ENCODE results near the gene AMPD3.

The AMPD3 gene

GRCh38 chr11:10493041-10493663 is 38.1 kb downstream of the AMPD3 start:
- TF ChIP-seq CTCF (IDR thresholded peaks at IDR 0.05; ENCODE audit: low read depth, low read length): no peak
- no peak for DNase-seq
- Histone ChIP-seq H3K27ac (no peak overlapping the region), H3K4me3 (ENCODE audit: low read depth, low read length) (no peak overlapping the region), H3K9me3 (ENCODE audit: severe bottlenecking) (peaks cover 6% of the 10 kb centered on the region), H3K36me3 (peaks cover 84% of the 10 kb centered on the region), H3K27me3 (ENCODE audit: insufficient read depth, low read depth, severe bottlenecking) (no peaks in the 10 kb centered on the region)

GRCh38 chr11:10494636-10495463 is 39.8 kb downstream of the AMPD3 start:
- Histone ChIP-seq H3K4me3 (ENCODE audit: low read depth, low read length) (no peak overlapping the region), H3K36me3 (peaks cover 92% of the 10 kb centered on the region), H3K27me3 (ENCODE audit: insufficient read depth, low read depth, severe bottlenecking) (no peaks in the 10 kb centered on the region), H3K27ac (no peak overlapping the region), H3K9me3 (ENCODE audit: severe bottlenecking) (peaks cover 6% of the 10 kb centered on the region)
- no peak for TF ChIP-seq CTCF (IDR thresholded peaks at IDR 0.05; ENCODE audit: low read depth, low read length)
- no peak for DNase-seq

- peaks cover 92% of the 10 kb centered on the region for H3K36me3 ChIP-seq
- H3K27ac ChIP-seq: no peak overlapping the region
- no peaks in the 10 kb centered on the region for H3K27me3 ChIP-seq (ENCODE audit: insufficient read depth, low read depth, severe bottlenecking)
- no peak overlapping the region for H3K4me3 ChIP-seq (ENCODE audit: low read depth, low read length)
- no peak for TF ChIP-seq CTCF (IDR thresholded peaks at IDR 0.05; ENCODE audit: low read depth, low read length)
- DNase-seq: no peak
- H3K9me3 ChIP-seq (ENCODE audit: severe bottlenecking): peaks cover 6% of the 10 kb centered on the region
Observed at GRCh38 chr11:10495464-10495786, 40.4 kb downstream of the AMPD3 start.

- peaks cover 92% of the 10 kb centered on the region for H3K36me3 ChIP-seq
- no peak for TF ChIP-seq CTCF (IDR thresholded peaks at IDR 0.05; ENCODE audit: low read depth, low read length)
- peaks cover 6% of the 10 kb centered on the region for H3K9me3 ChIP-seq (ENCODE audit: severe bottlenecking)
- no peak for DNase-seq
- H3K27me3 ChIP-seq (ENCODE audit: insufficient read depth, low read depth, severe bottlenecking): no peaks in the 10 kb centered on the region
- H3K4me3 ChIP-seq (ENCODE audit: low read depth, low read length): no peak overlapping the region
- H3K27ac ChIP-seq: peak overlapping the region; percentile 63
Observed at GRCh38 chr11:10496296-10496936, 41.4 kb downstream of the AMPD3 start.

- DNase-seq: peak; percentile 75
- Histone ChIP-seq H3K4me3 (ENCODE audit: low read depth, low read length) (peak overlapping the region; percentile 11; the same call in 1 of the 2 replicates), H3K9me3 (ENCODE audit: severe bottlenecking) (peaks cover 2% of the 10 kb centered on the region), H3K36me3 (peaks cover 92% of the 10 kb centered on the region), H3K27ac (peak overlapping the region; percentile 63), H3K27me3 (ENCODE audit: insufficient read depth, low read depth, severe bottlenecking) (no peaks in the 10 kb centered on the region)
- no peak for TF ChIP-seq CTCF (IDR thresholded peaks at IDR 0.05; ENCODE audit: low read depth, low read length)
Observed at GRCh38 chr11:10497371-10498021, 42.4 kb downstream of the AMPD3 start.

All from WERI-Rb-1 (cell line).